ENCODE data around the gene PAQR8.

PAQR8 gene

DNA sequence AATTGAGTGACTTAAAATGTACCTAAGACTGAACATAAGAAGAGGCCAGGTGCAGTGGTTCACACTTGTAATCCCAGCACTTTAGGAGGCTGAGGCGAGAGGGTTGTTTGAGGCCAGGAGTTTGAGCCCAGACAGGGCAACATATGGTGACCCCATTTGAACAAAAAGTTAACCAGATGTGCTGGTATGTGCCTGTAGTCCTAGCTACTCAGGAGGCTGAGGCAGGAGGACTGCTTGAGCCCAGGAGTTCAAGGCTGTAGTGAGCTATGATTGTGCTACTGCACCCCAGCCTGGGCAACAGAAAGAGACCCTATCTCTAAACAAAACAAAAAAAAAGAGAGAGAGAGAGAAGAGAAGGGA, 10.1 kb upstream of the PAQR8 start:
- DNase-seq, result no peak

- peak; percentile 16 for DNase-seq
Measured at GRCh38 chr6:52352239-52353018, 9.5 kb upstream of the PAQR8 start.

DNA sequence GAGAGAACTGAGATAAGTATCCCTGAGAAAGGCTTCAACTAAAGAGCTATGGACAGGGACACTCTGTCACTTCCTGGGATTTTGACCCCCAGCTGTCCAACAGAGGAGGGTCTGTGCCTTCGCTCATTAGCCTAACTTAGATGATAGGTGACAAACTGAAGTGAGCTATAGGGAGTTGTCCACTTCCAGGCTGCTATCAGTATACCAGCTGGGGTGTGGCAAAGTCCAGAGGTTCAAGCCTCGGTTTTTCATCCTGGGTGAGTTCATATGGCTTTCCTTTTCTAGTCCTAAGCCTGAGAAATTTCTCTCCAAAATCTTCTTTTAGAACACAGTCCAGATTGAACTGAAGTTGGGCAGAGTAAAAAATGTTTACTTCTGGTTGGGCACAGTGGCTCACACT, 5.9 kb upstream of the PAQR8 start:
- DNase-seq, result no peak

DNA sequence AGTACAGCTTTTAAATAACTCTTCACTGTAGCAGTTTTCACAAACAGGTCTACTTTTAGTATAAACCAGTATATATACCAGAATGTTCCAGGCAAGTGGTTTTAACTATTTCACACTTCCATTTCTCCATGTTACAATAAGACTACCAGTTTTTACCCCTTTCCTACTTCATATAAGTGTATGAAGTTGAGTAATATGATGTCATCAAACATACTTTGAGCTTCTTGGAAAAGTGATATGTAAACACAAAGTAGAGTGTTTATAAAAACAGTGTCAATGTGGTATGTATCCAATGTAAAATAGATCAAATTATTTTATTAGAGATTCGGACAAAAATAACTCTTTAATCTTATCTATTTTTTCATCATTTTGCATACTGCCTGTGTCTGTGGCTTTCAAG, 2.5 kb upstream of the PAQR8 start:
- DNase-seq, result no peak

DNA sequence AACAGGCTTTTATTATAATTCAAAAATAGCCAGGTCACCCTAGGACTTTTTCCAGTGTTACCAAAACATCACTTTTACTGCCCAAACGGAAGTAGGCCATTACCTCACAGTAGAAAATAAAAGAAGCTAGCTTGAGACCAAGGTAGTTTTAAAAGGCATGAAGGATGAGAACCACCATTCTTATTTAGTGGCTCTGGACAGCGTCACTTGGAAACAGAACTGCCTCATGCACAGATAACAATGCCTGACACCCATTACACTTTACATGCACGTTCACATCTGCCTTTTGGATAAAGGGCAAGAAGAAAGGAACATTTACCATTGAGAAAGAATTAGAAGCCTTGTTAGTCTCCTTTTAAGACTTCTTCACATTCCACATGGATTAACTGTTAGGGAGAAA, 1.9 kb upstream of the PAQR8 start:
- no peak for DNase-seq

GRCh38 chr6:52360601-52361413, 1.1 kb upstream of the PAQR8 start:
- no peak for DNase-seq

- peak; percentile 50 for DNase-seq
Measured at GRCh38 chr6:52361414-52361944, 472 bp upstream of the PAQR8 start.

- peak; percentile 52 for DNase-seq
Measured at GRCh38 chr6:52362443-52363227, 684 bp downstream of the PAQR8 start.

GRCh38 chr6:52363228-52363867, 1.4 kb downstream of the PAQR8 start:
- no peak for DNase-seq

GRCh38 chr6:52364480-52365166, 2.7 kb downstream of the PAQR8 start:
- DNase-seq, result no peak

GRCh38 chr6:52365317-52365716, 3.4 kb downstream of the PAQR8 start:
- DNase-seq, result no peak

GRCh38 chr6:52365866-52366540, 4.1 kb downstream of the PAQR8 start:
- no peak for DNase-seq

- no peak for DNase-seq
Measured at GRCh38 chr6:52368002-52368401, 6.1 kb downstream of the PAQR8 start.

- no peak for DNase-seq
Measured at GRCh38 chr6:52369234-52369633, 7.3 kb downstream of the PAQR8 start.

GRCh38 chr6:52371656-52372191, 9.8 kb downstream of the PAQR8 start:
- DNase-seq, result no peak

DNA sequence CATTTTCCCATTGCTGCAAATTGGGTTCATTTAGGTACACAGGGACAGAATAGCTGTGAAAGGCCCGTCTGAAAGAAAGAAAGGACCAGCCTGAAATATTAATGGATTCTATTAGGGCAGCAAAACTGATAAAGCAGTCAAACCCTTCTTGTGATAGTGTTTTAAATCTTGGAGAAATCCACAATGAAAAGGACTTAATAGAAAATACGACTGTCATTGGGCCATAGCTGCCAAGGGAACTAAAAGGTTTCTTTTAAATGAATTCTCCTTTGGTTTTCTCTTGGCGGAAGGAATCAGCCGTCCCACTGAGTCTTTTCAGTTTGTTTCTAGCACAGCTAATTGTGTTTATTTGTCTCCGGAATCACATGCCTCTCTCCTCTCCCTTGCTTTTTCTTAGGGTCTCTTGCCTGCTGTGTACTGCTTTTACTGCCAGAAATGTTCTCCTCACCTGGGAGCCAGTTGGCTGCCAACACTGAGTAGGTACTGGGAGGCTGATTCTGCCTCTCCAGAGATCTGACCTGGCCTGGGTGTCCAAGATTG, 11.3 kb downstream of the PAQR8 start:
- DNase-seq, result no peak

GRCh38 chr6:52374247-52374646, 12.3 kb downstream of the PAQR8 start:
- no peak for DNase-seq

- no peak for DNase-seq
Measured at GRCh38 chr6:52375780-52376556, 14.0 kb downstream of the PAQR8 start.

DNA sequence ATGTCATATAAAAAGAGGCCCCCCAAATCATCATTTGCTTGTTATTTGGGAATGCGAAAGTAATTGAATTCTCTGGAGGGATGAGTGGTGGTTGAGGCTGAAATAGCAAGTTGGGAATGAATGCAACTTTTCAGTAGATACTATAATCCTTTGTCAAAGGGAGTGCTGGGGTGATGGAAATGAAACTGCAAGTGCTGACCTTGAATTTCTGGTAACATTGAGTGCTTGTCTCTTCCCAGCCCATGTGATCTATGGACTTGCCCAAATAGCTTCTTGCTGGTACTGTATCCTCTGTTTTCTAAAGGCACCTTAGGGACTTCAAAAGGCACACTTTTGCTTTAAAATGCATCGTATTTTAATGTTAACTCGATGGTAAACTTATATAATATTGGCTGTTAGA, 14.8 kb downstream of the PAQR8 start:
- DNase-seq, result no peak

All from CD4-positive, alpha-beta T cell treated with Interleukin-21 for 1 hour (primary cell).